ENCODE measurements around the gene TENM3. TPM values are rescaled to one million over a fixed set of nuclear protein-coding genes. Genes with fewer than 3 reads are reported as not detected.

The TENM3 gene
- total RNA-seq, 4 donors from 2014 or later = 0.64 to 5.5 (median 2.1) TPM

GRCh38 chr4:182400081-182400480 is 156.9 kb downstream of the TENM3 start:
- TF ChIP-seq CTCF (IDR thresholded peaks at IDR 0.05) = no peak
- no peak for TF ChIP-seq POLR2A (IDR thresholded peaks at IDR 0.05)
- no peak overlapping the region for H3K27ac ChIP-seq
- H3K27me3 ChIP-seq = no peaks in the 10 kb centered on the region
- H3K4me1 ChIP-seq = no peaks in the 10 kb centered on the region
- WGBS, 2 donors = 68 to 79% methylated on average over 1 of the region's 1 CpG
- intact Hi-C loops (cut with DNase I) = no loop called here
- no peak for DNase-seq
- H3K9me3 ChIP-seq = no peaks in the 10 kb centered on the region
- H3K4me3 ChIP-seq = no peak overlapping the region
- H3K36me3 ChIP-seq = no peaks in the 10 kb centered on the region

GRCh38 chr4:182400790-182401189 is 157.6 kb downstream of the TENM3 start:
- Histone ChIP-seq H3K4me3 (no peak overlapping the region), H3K36me3 (no peaks in the 10 kb centered on the region), H3K4me1 (no peaks in the 10 kb centered on the region), H3K27me3 (no peaks in the 10 kb centered on the region), H3K9me3 (no peaks in the 10 kb centered on the region), H3K27ac (no peak overlapping the region)
- TF ChIP-seq CTCF (IDR thresholded peaks at IDR 0.05) = no peak
- no peak for TF ChIP-seq POLR2A (IDR thresholded peaks at IDR 0.05)
- intact Hi-C loops (cut with DNase I) = no loop called here
- no peak for DNase-seq
- 82 to 84% methylated on average over 7 of the region's 7 CpGs for WGBS, 2 donors

- WGBS, 2 donors = 80 to 85% methylated on average over 7 of the region's 7 CpGs
- Histone ChIP-seq H3K4me3 (no peak overlapping the region), H3K27ac (no peak overlapping the region), H3K9me3 (no peaks in the 10 kb centered on the region), H3K36me3 (no peaks in the 10 kb centered on the region), H3K27me3 (no peaks in the 10 kb centered on the region), H3K4me1 (no peaks in the 10 kb centered on the region)
- intact Hi-C loops (cut with DNase I) = no loop called here
- TF ChIP-seq POLR2A (IDR thresholded peaks at IDR 0.05) (no peak), CTCF (IDR thresholded peaks at IDR 0.05) (no peak)
- no peak for DNase-seq
These were observed 161.2 kb downstream of the TENM3 start for GRCh38 chr4:182404376-182404775.

GRCh38 chr4:182405087-182405486 is 161.9 kb downstream of the TENM3 start:
- Histone ChIP-seq H3K9me3 (no peaks in the 10 kb centered on the region), H3K27me3 (no peaks in the 10 kb centered on the region), H3K27ac (no peak overlapping the region), H3K4me1 (no peaks in the 10 kb centered on the region), H3K36me3 (no peaks in the 10 kb centered on the region), H3K4me3 (no peak overlapping the region)
- WGBS, 2 donors = 81 to 85% methylated on average over 9 to 11 of the region's 11 CpGs
- no peak for DNase-seq
- intact Hi-C loops (cut with DNase I) = no loop called here
- TF ChIP-seq POLR2A (IDR thresholded peaks at IDR 0.05) (no peak), CTCF (IDR thresholded peaks at IDR 0.05) (no peak)

GRCh38 chr4:182409271-182409670 is 166.1 kb downstream of the TENM3 start:
- WGBS, 2 donors = 45 to 54% methylated on average over 5 of the region's 5 CpGs
- no peaks in the 10 kb centered on the region for H3K27me3 ChIP-seq
- DNase-seq = no peak
- H3K4me1 ChIP-seq = no peaks in the 10 kb centered on the region
- no peak overlapping the region for H3K27ac ChIP-seq
- no peaks in the 10 kb centered on the region for H3K36me3 ChIP-seq
- H3K4me3 ChIP-seq = no peak overlapping the region
- TF ChIP-seq POLR2A (IDR thresholded peaks at IDR 0.05) (no peak), CTCF (IDR thresholded peaks at IDR 0.05) (no peak)
- intact Hi-C loops (cut with DNase I) = no loop called here
- H3K9me3 ChIP-seq = peaks cover 0 to 8% (median 0%) of the 10 kb centered on the region in 3 donors

Data from esophagus squamous epithelium (tissue), 5 donors.